ENCODE results near the gene EPHB1. TPM values are rescaled to one million over a fixed set of nuclear protein-coding genes. Genes with fewer than 3 reads are reported as not detected.

EPHB1 gene
- total RNA-seq, 1 experiment from 2014 or later: 2.8 TPM

GRCh38 chr3:134928819-134929218 is 133.8 kb downstream of the EPHB1 start:
- no CpG with 5 or more reads among the region's 3 CpGs for WGBS (ENCODE audit: extremely low coverage, insufficient read length, low lambda C conversion rate)
- Histone ChIP-seq H3K79me2 (ENCODE audit: insufficient read depth, low read length) (no peaks in the 10 kb centered on the region), H2BK15ac (ENCODE audit: low read depth, low read length) (no peak overlapping the region), H4K91ac (ENCODE audit: insufficient read length, low read depth, low read length) (no peak overlapping the region), H3K9me3 (ENCODE audit: control insufficient read depth, low read depth, low read length) (no peaks in the 10 kb centered on the region), H3K27me3 (ENCODE audit: insufficient read depth, low read length) (no peaks in the 10 kb centered on the region), H3K23ac (ENCODE audit: insufficient read length, low read depth, low read length) (no peak overlapping the region), H3K4me2 (ENCODE audit: insufficient read depth, insufficient read length, low read length) (no peak overlapping the region), H3K23me2 (ENCODE audit: insufficient read length, low read depth, low read length, poor library complexity, severe bottlenecking) (no peaks in the 10 kb centered on the region), H3K27ac (ENCODE audit: insufficient read length, low read depth, low read length) (no peak overlapping the region), H2BK5ac (ENCODE audit: insufficient read length, low read length) (no peak overlapping the region), H3K4me1 (ENCODE audit: insufficient read depth, low read length) (peaks cover 9% of the 10 kb centered on the region; the same call in 1 of the 2 replicates), H3K9ac (ENCODE audit: extremely low read depth, insufficient read length, low read length) (no peak overlapping the region), H4K5ac (ENCODE audit: insufficient read length, low read depth, low read length) (no peak overlapping the region), H2AK5ac (ENCODE audit: insufficient read length, low read length) (no peak overlapping the region), H2BK12ac (ENCODE audit: insufficient read length, low read depth, low read length) (no peak overlapping the region), H2BK120ac (ENCODE audit: low read depth, low read length, poor library complexity, severe bottlenecking) (no peak overlapping the region), H3T11ph (ENCODE audit: low read length) (no peak overlapping the region), H3K56ac (ENCODE audit: insufficient read length, low read depth, low read length) (no peak overlapping the region), H4K20me1 (ENCODE audit: control insufficient read depth, insufficient read depth, insufficient read length) (no peaks in the 10 kb centered on the region), H2AFZ (ENCODE audit: low read length) (no peak overlapping the region), H2BK20ac (ENCODE audit: low read depth, low read length, poor library complexity, severe bottlenecking) (no peak overlapping the region), H4K8ac (replicated peaks; ENCODE audit: insufficient read length, low read depth, low read length) (no peak overlapping the region), H3K4ac (ENCODE audit: low read depth, low read length) (no peak overlapping the region), H3K18ac (ENCODE audit: insufficient read length, low read depth, low read length) (no peak overlapping the region), H3K14ac (ENCODE audit: insufficient read depth, low read length) (no peak overlapping the region), H3K79me1 (ENCODE audit: insufficient read depth, low read depth, low read length, poor library complexity, severe bottlenecking) (no peaks in the 10 kb centered on the region)
- peaks cover 2 to 13% (median 7%) of the 10 kb centered on the region in 3 experiments; a peak in 5 of 7 replicates for H3K36me3 Mint-ChIP-seq (ENCODE audit: insufficient read depth in 1 of 3, low read depth in 3 of 3)
- H3K27me3 Mint-ChIP-seq (ENCODE audit: low read depth): peaks cover 30% of the 10 kb centered on the region
- no peak overlapping the region for H3K27ac Mint-ChIP-seq
- peaks cover 5 to 17% of the 10 kb centered on the region in 2 experiments; a peak in 3 of 5 replicates for H3K9me3 Mint-ChIP-seq
- H3K4me1 Mint-ChIP-seq: peaks cover 20 to 21% of the 10 kb centered on the region in 2 experiments
- TF ChIP-seq, protein P1, sequence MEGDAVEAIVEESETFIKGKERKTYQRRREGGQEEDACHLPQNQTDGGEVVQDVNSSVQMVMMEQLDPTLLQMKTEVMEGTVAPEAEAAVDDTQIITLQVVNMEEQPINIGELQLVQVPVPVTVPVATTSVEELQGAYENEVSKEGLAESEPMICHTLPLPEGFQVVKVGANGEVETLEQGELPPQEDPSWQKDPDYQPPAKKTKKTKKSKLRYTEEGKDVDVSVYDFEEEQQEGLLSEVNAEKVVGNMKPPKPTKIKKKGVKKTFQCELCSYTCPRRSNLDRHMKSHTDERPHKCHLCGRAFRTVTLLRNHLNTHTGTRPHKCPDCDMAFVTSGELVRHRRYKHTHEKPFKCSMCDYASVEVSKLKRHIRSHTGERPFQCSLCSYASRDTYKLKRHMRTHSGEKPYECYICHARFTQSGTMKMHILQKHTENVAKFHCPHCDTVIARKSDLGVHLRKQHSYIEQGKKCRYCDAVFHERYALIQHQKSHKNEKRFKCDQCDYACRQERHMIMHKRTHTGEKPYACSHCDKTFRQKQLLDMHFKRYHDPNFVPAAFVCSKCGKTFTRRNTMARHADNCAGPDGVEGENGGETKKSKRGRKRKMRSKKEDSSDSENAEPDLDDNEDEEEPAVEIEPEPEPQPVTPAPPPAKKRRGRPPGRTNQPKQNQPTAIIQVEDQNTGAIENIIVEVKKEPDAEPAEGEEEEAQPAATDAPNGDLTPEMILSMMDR (conservative IDR thresholded peaks at IDR 0.05): no peak
- H3K4me3 Mint-ChIP-seq: no peak overlapping the region
- DNase-seq: no peak

Data from H9 (cell line).